Peyer's patch (tissue), 4 donors: ENCODE results near the gene LIME1.

Source experiments
- CTCF ChIP-seq, 6 experiments: fragments of 450-650 bp in 4 of 6; fragments of 200-600 bp in 2 of 6; sonication (generic) in 1 of 6; IDR thresholded peaks; one replicate each; pipeline ENCODE4 v1.5.1; 2017 to 2019; ENCODE audit warnings: antibody characterized with exemption in 6 of 6, mild to moderate bottlenecking in 3 of 6, moderate library complexity in 1 of 6
- POLR2A ChIP-seq, 2 donors: fragments of 450-650 bp; IDR thresholded peaks; one replicate each; pipeline ENCODE4 v1.5.1; 2017; ENCODE audit warnings: antibody characterized with exemption in 2 of 2, mild to moderate bottlenecking in 2 of 2, moderate library complexity in 2 of 2

GRCh38 chr20:63709149-63709527 lies 27.3 kb upstream of the LIME1 start:
- no peak for TF ChIP-seq CTCF (IDR thresholded peaks at IDR 0.05)
- TF ChIP-seq POLR2A (IDR thresholded peaks at IDR 0.05), result no peak
